ENCODE results near the gene OTOG.

The OTOG gene

GRCh38 chr11:17585911-17586695 lies 39.0 kb downstream of the OTOG start:
- peaks cover 0 to 8% of the 10 kb centered on the region in 2 donors for H3K27me3 Mint-ChIP-seq
- ATAC-seq (replicated peaks) (no peak), DNase-seq (no peak)
- no peaks in the 10 kb centered on the region for H3K36me3 Mint-ChIP-seq
- H3K4me1 Mint-ChIP-seq, result no peaks in the 10 kb centered on the region
- no peak overlapping the region for H3K27ac Mint-ChIP-seq
- H3K9me3 Mint-ChIP-seq, result peaks cover 0 to 1% of the 10 kb centered on the region in 2 donors
- no peak overlapping the region for H3K4me3 Mint-ChIP-seq

- Mint-ChIP-seq H3K9me3 (no peaks in the 10 kb centered on the region), H3K27me3 (peaks cover 0 to 8% of the 10 kb centered on the region in 2 donors)
Observed at GRCh38 chr11:17588166-17588565, 41.1 kb downstream of the OTOG start.

GRCh38 chr11:17588721-17589120 lies 41.7 kb downstream of the OTOG start:
- no peak overlapping the region for H3K27ac Mint-ChIP-seq
- DNase-seq (no peak), ATAC-seq (replicated peaks) (no peak)
- H3K9me3 Mint-ChIP-seq, result no peaks in the 10 kb centered on the region
- no peaks in the 10 kb centered on the region for H3K36me3 Mint-ChIP-seq
- peaks cover 0 to 8% of the 10 kb centered on the region in 2 donors for H3K27me3 Mint-ChIP-seq
- H3K4me3 Mint-ChIP-seq, result no peak overlapping the region
- no peaks in the 10 kb centered on the region for H3K4me1 Mint-ChIP-seq

More at GRCh38 chr11:17588166-17588565, 41.1 kb downstream of the OTOG start:
- no peak for ATAC-seq (replicated peaks)
- H3K36me3 Mint-ChIP-seq, result no peaks in the 10 kb centered on the region
- no peaks in the 10 kb centered on the region for H3K4me1 Mint-ChIP-seq
- DNase-seq, result no peak
- H3K4me3 Mint-ChIP-seq, result no peak overlapping the region
- H3K27ac Mint-ChIP-seq, result no peak overlapping the region

GRCh38 chr11:17590463-17590862 lies 43.4 kb downstream of the OTOG start:
- Mint-ChIP-seq H3K4me3 (no peak overlapping the region), H3K36me3 (no peaks in the 10 kb centered on the region), H3K27ac (no peak overlapping the region), H3K4me1 (no peaks in the 10 kb centered on the region), H3K9me3 (peaks cover 3 to 7% of the 10 kb centered on the region in 2 donors), H3K27me3 (peaks cover 0 to 9% of the 10 kb centered on the region in 2 donors)
- DNase-seq (no peak), ATAC-seq (replicated peaks) (no peak)

- Mint-ChIP-seq H3K4me1 (no peaks in the 10 kb centered on the region), H3K27me3 (peaks cover 0 to 7% of the 10 kb centered on the region in 2 donors), H3K27ac (no peak overlapping the region), H3K4me3 (no peak overlapping the region), H3K9me3 (peaks cover 8 to 9% of the 10 kb centered on the region in 2 donors), H3K36me3 (no peaks in the 10 kb centered on the region)
- no peak for ATAC-seq (replicated peaks)
- DNase-seq, result no peak
Observed at GRCh38 chr11:17591293-17591692, 44.2 kb downstream of the OTOG start.

GRCh38 chr11:17593466-17594245 lies 46.6 kb downstream of the OTOG start:
- Mint-ChIP-seq H3K4me1 (no peaks in the 10 kb centered on the region), H3K27me3 (peaks cover 0 to 4% of the 10 kb centered on the region in 2 donors), H3K27ac (no peak overlapping the region), H3K9me3 (peaks cover 8 to 9% of the 10 kb centered on the region in 2 donors), H3K4me3 (no peak overlapping the region), H3K36me3 (no peaks in the 10 kb centered on the region)
- DNase-seq, result no peak
- ATAC-seq (replicated peaks), result no peak

GRCh38 chr11:17594686-17595192 lies 47.7 kb downstream of the OTOG start:
- H3K9me3 Mint-ChIP-seq, result peaks cover 8 to 9% of the 10 kb centered on the region in 2 donors
- no peak overlapping the region for H3K4me3 Mint-ChIP-seq
- no peaks in the 10 kb centered on the region for H3K36me3 Mint-ChIP-seq

GRCh38 chr11:17595526-17596309 lies 48.7 kb downstream of the OTOG start:
- no peak for ATAC-seq (replicated peaks)
- Mint-ChIP-seq H3K36me3 (no peaks in the 10 kb centered on the region), H3K9me3 (peaks cover 8 to 9% of the 10 kb centered on the region in 2 donors), H3K4me3 (no peak overlapping the region), H3K27me3 (peaks cover 16 to 17% of the 10 kb centered on the region in 2 donors), H3K4me1 (no peaks in the 10 kb centered on the region), H3K27ac (no peak overlapping the region)
- DNase-seq, result no peak

More at GRCh38 chr11:17594686-17595192, 47.7 kb downstream of the OTOG start:
- Mint-ChIP-seq H3K4me1 (no peaks in the 10 kb centered on the region), H3K27me3 (peaks cover 7 to 11% of the 10 kb centered on the region in 2 donors), H3K27ac (no peak overlapping the region)
- DNase-seq (no peak), ATAC-seq (replicated peaks) (no peak)

- DNase-seq, result no peak
- Mint-ChIP-seq H3K27ac (no peak overlapping the region), H3K4me1 (no peaks in the 10 kb centered on the region), H3K4me3 (no peak overlapping the region), H3K27me3 (peaks cover 21 to 22% of the 10 kb centered on the region in 2 donors), H3K36me3 (no peaks in the 10 kb centered on the region), H3K9me3 (peaks cover 8 to 9% of the 10 kb centered on the region in 2 donors)
- ATAC-seq (replicated peaks), result no peak
Observed at GRCh38 chr11:17596310-17596669, 49.2 kb downstream of the OTOG start.

GRCh38 chr11:17596711-17597110 lies 49.7 kb downstream of the OTOG start:
- H3K27me3 Mint-ChIP-seq, result peaks cover 21 to 22% of the 10 kb centered on the region in 2 donors
- no peak for DNase-seq
- ATAC-seq (replicated peaks), result no peak

GRCh38 chr11:17597770-17598169 lies 50.7 kb downstream of the OTOG start:
- H3K4me1 Mint-ChIP-seq, result no peaks in the 10 kb centered on the region
- DNase-seq, result no peak
- H3K27me3 Mint-ChIP-seq, result peaks cover 21 to 22% of the 10 kb centered on the region in 2 donors
- H3K36me3 Mint-ChIP-seq, result no peaks in the 10 kb centered on the region
- H3K9me3 Mint-ChIP-seq, result peaks cover 8 to 9% of the 10 kb centered on the region in 2 donors
- H3K4me3 Mint-ChIP-seq, result no peak overlapping the region
- no peak overlapping the region for H3K27ac Mint-ChIP-seq
- no peak for ATAC-seq (replicated peaks)

More at GRCh38 chr11:17596711-17597110, 49.7 kb downstream of the OTOG start:
- no peak overlapping the region for H3K27ac Mint-ChIP-seq
- no peaks in the 10 kb centered on the region for H3K4me1 Mint-ChIP-seq
- no peaks in the 10 kb centered on the region for H3K36me3 Mint-ChIP-seq
- no peak overlapping the region for H3K4me3 Mint-ChIP-seq
- H3K9me3 Mint-ChIP-seq, result peaks cover 8 to 9% of the 10 kb centered on the region in 2 donors

GRCh38 chr11:17598700-17599459 lies 51.8 kb downstream of the OTOG start:
- DNase-seq, result peak; percentile 56
- Mint-ChIP-seq H3K9me3 (peaks cover 8 to 9% of the 10 kb centered on the region in 2 donors), H3K4me1 (no peaks in the 10 kb centered on the region), H3K27me3 (peaks cover 22 to 25% of the 10 kb centered on the region in 2 donors), H3K36me3 (no peaks in the 10 kb centered on the region), H3K4me3 (no peak overlapping the region), H3K27ac (no peak overlapping the region)
- peak; percentile 88 to 93 for ATAC-seq (replicated peaks)

- DNase-seq (no peak), ATAC-seq (replicated peaks) (no peak)
- no peaks in the 10 kb centered on the region for H3K36me3 Mint-ChIP-seq
- H3K9me3 Mint-ChIP-seq, result peaks cover 5% of the 10 kb centered on the region in 2 donors
- H3K4me3 Mint-ChIP-seq, result no peak overlapping the region
- H3K27ac Mint-ChIP-seq, result no peak overlapping the region
- H3K27me3 Mint-ChIP-seq, result peaks cover 21 to 22% of the 10 kb centered on the region in 2 donors
- H3K4me1 Mint-ChIP-seq, result no peaks in the 10 kb centered on the region
Observed at GRCh38 chr11:17599460-17599925, 52.4 kb downstream of the OTOG start.
